ENCODE measurements around the gene PATZ1. TPM values are rescaled to one million over a fixed set of nuclear protein-coding genes. Genes with fewer than 3 reads are reported as not detected.

The PATZ1 gene
- total and polyA plus RNA-seq, 2 of the 4 experiments (the other 2 are of a cell fraction) = 6.5 to 10.5 TPM

DNA sequence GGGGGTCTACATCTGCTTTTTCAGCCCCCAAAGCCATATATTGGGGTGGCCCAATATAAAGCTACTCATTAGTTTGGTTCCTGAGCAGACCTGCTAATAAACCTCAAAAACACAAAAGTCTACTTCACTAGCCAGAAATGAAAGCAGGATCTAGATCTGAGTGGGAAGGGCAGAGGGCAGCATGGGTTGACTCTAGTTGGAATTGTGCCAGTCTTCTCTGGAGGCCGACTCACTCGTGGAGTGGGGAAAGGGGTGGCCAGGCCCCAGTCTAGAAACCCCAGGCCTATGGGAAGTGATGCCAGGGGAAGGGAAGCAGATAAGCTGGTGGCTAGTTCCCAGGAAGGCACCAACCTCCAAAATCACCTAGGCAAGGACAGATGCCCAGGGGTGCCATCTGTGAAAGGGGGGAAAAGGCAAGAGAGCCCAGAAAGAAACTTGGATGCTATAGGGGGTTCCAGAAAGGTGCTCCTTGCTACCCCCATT, 5.3 kb downstream of the PATZ1 start:
- Histone ChIP-seq H2BK15ac (ENCODE audit: low read depth, low read length) (no peak overlapping the region), H3K18ac (ENCODE audit: low read depth, low read length) (no peak overlapping the region), H3K27ac (ENCODE audit: insufficient read depth, low read length) (no peak overlapping the region), H3K4me2 (ENCODE audit: low read depth, low read length) (no peak overlapping the region), H3K27me3 (ENCODE audit: control insufficient read depth, insufficient read depth, low read length) (no peaks in the 10 kb centered on the region), H3K14ac (replicated peaks; ENCODE audit: low read depth, low read length) (no peak overlapping the region), H2BK120ac (ENCODE audit: low read depth, low read length) (no peak overlapping the region), H2AK5ac (ENCODE audit: low read depth, low read length) (no peak overlapping the region), H3K9ac (ENCODE audit: low read depth, low read length) (no peak overlapping the region), H2AFZ (replicated peaks; ENCODE audit: low read length, poor library complexity) (no peak overlapping the region), H3K9me3 (ENCODE audit: control insufficient read depth, insufficient read depth, low read length) (no peaks in the 10 kb centered on the region), H3K4ac (ENCODE audit: low read depth, low read length) (no peak overlapping the region), H3K23ac (ENCODE audit: low read depth, low read length) (no peak overlapping the region), H3K9me1 (ENCODE audit: insufficient read depth, low read length) (peaks cover 32% of the 10 kb centered on the region), H4K5ac (ENCODE audit: low read depth, low read length) (no peak overlapping the region), H3K79me1 (ENCODE audit: low read depth in 1 of 2, low read length in 2 of 2) (peaks cover 29 to 92% of the 10 kb centered on the region in 2 experiments), H3K4me1 (ENCODE audit: control insufficient read depth, insufficient read depth, low read length) (peaks cover 33% of the 10 kb centered on the region), H4K91ac (ENCODE audit: insufficient read depth, low read depth, low read length) (no peak overlapping the region), H4K8ac (ENCODE audit: low read depth in 2 of 2, low read length in 2 of 2) (no peak overlapping the region), H4K20me1 (ENCODE audit: insufficient read depth, low read length) (peaks cover 69% of the 10 kb centered on the region), H2BK20ac (ENCODE audit: low read depth, low read length) (no peak overlapping the region), H3K4me3 (ENCODE audit: insufficient read depth, low read depth, low read length) (no peak overlapping the region), H2AK9ac (replicated peaks; ENCODE audit: low read depth, low read length, poor library complexity) (no peak overlapping the region), H2BK5ac (ENCODE audit: low read depth, low read length, poor library complexity, severe bottlenecking) (no peak overlapping the region), H3K56ac (ENCODE audit: extremely low read depth, insufficient read depth, low read length) (no peak overlapping the region), H3K36me3 (ENCODE audit: control insufficient read depth, insufficient read depth, low read length) (peaks cover 53% of the 10 kb centered on the region)
- dilution Hi-C loops (cut with HindIII; ENCODE audit: low sequenced_read_pairs, unreplicated experiment) = no loop called here
- TF ChIP-seq NFE2L2 (IDR thresholded peaks at IDR 0.05; ENCODE audit: low read depth, low read length) = no peak
- no peak for TF ChIP-seq RCOR1 (IDR thresholded peaks at IDR 0.05; ENCODE audit: insufficient replicate concordance, low read length)
- no peak for TF ChIP-seq MAFK (IDR thresholded peaks at IDR 0.05; ENCODE audit: low read depth, low read length)
- TF ChIP-seq SMC3 (IDR thresholded peaks at IDR 0.05; ENCODE audit: low read depth, low read length) = no peak
- ChIA-PET CTCF (no interaction called here), POLR2A (ENCODE audit: unreplicated experiment) (no interaction called here)
- in situ Hi-C loops (cut with MboI; ENCODE audit: low sequenced_read_pairs) = loop anchor here (10.0 kb wide), 1 partner anchor 56 kb away; no protein-coding TSS in a partner anchor
- DNase-seq = no peak
- no peak for ATAC-seq (ENCODE audit: low read depth)
- WGBS, 2 experiments (ENCODE audit: extremely low coverage in 2 of 2, insufficient read length in 1 of 2) = no CpG with 5 or more reads among the region's 2 CpGs
- intact Hi-C loops (cut with micrococcal nuclease) = no loop called here
- BruUV-seq (replicated peaks) = no TSS peak

All from IMR-90 (cell line).